Subcutaneous adipose tissue (tissue), 4 donors: ENCODE results near the gene ERMAP. TPM values are rescaled to one million over a fixed set of nuclear protein-coding genes. Genes with fewer than 3 reads are reported as not detected.

Source experiments
- total RNA-seq, 4 donors: library from RNA; depleted of rRNA; stranded (reverse); fragments of >200 nt; gene quantifications; one replicate each; pipeline ENCODE4 v1.1.0, GENCODE V29; 2016
- TF ChIP-seq, protein P1 (sequence below): fragments of 450-650 bp; IDR thresholded peaks from one replicate; pipeline ENCODE4 v1.5.1; 2016; ENCODE audit warnings: low read depth, mild to moderate bottlenecking, control low read depth, antibody characterized with exemption, moderate library complexity

Gene ERMAP
- total RNA-seq, 4 donors from 2014 or later = 17.3 to 20.0 (median 19.8) TPM

DNA sequence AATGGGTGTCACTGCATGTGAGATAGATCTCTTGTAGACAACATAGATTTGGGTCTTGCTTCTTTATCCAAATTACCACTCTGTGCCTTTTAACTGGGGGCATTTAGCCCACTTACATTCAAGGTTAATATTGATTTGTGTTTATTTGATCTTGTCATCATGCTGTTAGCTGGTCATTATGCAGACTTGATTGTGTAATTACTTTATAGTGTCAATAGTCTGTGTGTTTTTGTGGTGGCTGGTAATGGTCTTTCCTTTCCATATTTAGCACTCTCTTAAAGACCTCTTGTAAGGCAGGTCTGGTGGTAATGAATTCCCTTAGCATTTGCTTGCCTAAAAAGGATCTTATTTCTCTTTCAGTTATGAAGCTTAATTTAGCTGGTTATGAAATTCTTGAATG, 59.1 kb downstream of the ERMAP start:
- TF ChIP-seq, protein P1, sequence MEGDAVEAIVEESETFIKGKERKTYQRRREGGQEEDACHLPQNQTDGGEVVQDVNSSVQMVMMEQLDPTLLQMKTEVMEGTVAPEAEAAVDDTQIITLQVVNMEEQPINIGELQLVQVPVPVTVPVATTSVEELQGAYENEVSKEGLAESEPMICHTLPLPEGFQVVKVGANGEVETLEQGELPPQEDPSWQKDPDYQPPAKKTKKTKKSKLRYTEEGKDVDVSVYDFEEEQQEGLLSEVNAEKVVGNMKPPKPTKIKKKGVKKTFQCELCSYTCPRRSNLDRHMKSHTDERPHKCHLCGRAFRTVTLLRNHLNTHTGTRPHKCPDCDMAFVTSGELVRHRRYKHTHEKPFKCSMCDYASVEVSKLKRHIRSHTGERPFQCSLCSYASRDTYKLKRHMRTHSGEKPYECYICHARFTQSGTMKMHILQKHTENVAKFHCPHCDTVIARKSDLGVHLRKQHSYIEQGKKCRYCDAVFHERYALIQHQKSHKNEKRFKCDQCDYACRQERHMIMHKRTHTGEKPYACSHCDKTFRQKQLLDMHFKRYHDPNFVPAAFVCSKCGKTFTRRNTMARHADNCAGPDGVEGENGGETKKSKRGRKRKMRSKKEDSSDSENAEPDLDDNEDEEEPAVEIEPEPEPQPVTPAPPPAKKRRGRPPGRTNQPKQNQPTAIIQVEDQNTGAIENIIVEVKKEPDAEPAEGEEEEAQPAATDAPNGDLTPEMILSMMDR = no peak

DNA sequence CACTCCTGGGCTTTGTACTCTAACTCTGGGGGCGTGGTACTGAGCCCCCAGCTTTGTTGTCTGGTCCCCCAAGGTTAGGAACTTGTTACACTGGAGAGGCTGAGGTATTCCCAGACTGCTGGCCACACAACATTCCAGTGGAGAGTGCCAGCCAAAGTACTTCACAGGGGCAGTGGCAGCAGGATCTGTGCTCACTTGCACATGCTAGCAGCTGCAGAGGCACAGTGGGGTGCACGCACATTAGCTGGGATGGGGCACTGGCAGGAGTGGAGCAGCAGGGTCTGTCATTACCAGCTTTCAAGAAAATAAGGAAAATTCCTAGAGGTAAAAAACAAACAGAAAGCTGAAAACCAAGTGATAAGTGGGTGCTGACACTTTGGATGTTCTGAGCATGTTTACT, 60.5 kb downstream of the ERMAP start:
- TF ChIP-seq, protein P1 = no peak

DNA sequence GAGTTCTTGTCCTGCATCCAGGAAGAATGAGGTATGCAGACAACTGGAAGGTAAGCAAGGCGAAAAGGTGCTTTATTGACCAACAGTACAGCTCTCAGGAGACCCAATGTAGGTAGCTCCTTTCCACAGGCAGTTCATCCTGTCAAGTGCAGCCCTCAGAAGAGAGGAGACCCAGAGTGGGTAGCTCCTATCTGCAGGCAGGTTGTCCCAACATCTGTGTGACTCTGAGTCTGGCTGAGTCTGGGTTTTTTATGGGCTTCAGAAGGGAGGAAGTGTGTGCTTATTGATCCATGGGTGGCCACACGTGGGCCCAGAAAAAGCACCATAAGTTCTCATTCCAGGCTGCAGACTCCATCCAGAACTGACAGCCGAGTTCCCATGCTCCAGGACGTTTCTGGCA, 63.5 kb downstream of the ERMAP start:
- TF ChIP-seq, protein P1 = no peak

DNA sequence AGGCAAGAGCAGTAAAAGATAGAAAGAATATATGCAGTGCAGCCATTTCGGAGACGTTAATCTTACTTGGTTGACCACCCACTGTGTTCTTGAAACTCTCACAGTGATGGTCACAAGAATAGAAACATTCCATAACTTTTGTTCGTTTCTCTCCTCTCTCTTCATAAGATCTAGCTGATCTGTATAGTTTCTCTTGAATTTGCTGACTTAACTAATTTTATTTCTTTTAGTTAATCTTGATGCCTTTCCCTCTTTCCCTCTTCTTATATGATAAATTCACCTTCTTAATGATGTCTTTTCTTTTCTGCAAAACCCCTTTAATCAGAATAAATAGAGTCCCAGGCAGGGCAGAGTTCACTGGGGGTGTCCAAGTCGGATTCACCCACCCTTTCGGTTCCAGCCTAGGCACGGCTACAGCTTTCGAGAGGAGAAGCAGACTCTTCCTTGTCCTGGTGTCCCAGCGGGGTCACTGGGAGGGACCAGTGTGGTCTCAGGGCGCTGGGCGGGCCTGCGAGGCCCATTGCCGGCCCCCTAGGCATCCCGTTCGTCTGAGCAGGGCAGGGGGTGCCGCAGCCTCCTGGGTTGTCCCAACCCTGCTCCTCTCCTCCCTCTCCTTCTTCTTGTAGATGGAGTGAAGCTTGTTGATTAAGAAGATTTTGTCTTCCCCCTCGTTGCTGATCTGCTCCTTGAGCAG, 69.3 kb downstream of the ERMAP start:
- TF ChIP-seq, protein P1 = no peak

DNA sequence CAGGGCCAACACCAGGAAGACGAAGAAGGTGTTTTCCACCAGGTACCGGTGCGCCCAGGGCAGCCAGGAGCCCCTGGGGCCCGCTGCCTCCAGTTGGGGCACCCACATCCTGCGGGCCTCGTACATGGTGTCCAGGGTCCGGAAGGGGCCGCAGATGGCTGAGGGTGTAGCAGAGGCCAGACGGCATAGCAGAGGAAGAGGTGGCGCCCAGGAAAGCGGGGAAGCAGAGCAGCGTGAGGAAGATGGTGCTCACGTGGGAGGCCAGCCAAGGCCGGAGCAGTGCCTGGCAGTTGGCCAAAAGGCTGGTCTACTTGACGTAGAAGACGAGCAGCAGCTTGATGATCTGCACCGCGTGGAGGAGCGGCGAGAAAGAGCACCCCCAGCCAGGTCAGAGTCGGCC, 69.9 kb downstream of the ERMAP start:
- TF ChIP-seq, protein P1 = no peak

DNA sequence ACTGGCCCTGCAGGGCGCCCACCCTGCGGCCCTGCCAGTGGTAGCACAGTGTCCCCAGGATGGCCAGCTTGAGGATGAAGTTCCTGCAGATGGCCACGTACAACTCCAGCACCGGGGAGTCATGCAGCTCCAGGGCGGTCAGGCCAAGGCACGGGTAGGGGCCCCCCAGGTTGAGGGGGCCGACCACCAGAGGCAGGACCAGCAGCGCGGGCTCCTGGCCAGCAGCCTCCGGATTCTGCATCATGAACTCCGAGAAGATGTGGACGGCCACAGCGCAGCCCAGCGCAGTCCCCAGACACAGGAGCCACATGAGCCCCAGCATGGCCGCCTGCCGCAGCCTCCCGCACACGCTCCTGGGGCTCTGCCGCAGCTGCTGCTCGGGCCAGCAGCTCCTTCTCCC, 70.4 kb downstream of the ERMAP start:
- TF ChIP-seq, protein P1 = no peak

DNA sequence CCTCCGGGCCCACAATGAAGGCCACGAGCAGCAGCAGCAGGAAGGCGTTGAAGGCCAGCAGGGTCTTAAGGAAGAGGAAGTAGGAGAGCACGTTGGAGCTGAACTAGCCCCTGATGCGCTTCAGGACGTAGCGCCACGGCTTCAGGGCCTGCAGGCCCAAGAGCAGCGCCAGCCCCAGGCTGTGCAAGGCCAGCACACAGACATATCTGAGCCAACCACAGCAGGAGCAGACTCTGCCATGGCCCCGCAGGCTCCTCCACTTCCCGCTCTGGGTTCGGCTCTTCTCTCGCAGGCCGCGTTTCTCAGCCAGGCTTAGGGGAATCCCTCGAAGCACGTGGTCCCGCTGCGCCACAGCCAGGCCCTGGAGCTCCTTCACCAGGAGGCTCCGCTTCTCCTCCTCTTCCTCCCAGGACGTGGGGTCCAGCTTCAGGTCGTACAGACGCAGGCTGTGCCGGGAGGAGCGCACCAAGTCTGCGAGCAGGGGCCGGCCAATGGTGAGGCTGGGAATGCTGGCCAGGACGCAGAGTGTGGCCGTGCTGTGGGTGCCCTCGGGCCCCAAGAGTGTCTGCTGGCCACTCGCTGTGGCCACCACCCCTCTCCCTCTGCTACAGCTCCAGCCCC, 71.2 kb downstream of the ERMAP start:
- TF ChIP-seq, protein P1 = no peak
